ENCODE measurements around the gene ADAM29. TPM values are rescaled to one million over a fixed set of nuclear protein-coding genes. Genes with fewer than 3 reads are reported as not detected.
"Not testable (repeated sequence)": the region's sequence is repeated elsewhere in the genome, so short reads cannot be mapped to it uniquely, and the experiment has no call there.

Gene ADAM29
- total RNA-seq, 1 donor from 2014 or later = not detected

GRCh38 chr4:174946246-174946645, 28.1 kb downstream of the ADAM29 start:
- no peak for TF ChIP-seq CTCF (IDR thresholded peaks at IDR 0.05)
- H3K4me3 ChIP-seq = no peak overlapping the region
- H3K36me3 ChIP-seq = no peaks in the 10 kb centered on the region
- intact Hi-C loops (cut with DNase I) = no loop called here
- H3K4me1 ChIP-seq = no peaks in the 10 kb centered on the region
- H3K9me3 ChIP-seq = no peaks in the 10 kb centered on the region
- ATAC-seq (no peak), DNase-seq (no peak)
- no peak overlapping the region for H3K27ac ChIP-seq
- no peaks in the 10 kb centered on the region for H3K27me3 ChIP-seq

- ATAC-seq = peak; percentile 35
- H3K27ac ChIP-seq = no peak overlapping the region
- intact Hi-C loops (cut with DNase I) = no loop called here
- DNase-seq = no peak
- no peaks in the 10 kb centered on the region for H3K4me1 ChIP-seq
- H3K27me3 ChIP-seq = no peaks in the 10 kb centered on the region
- H3K36me3 ChIP-seq = no peaks in the 10 kb centered on the region
- no peak overlapping the region for H3K4me3 ChIP-seq
- no peaks in the 10 kb centered on the region for H3K9me3 ChIP-seq
- TF ChIP-seq CTCF (IDR thresholded peaks at IDR 0.05) = no peak
Measured at GRCh38 chr4:174948826-174949225, 30.7 kb downstream of the ADAM29 start.

GRCh38 chr4:174972911-174973310, 54.8 kb downstream of the ADAM29 start:
- Histone ChIP-seq H3K4me3 (no peak overlapping the region), H3K4me1 (no peaks in the 10 kb centered on the region), H3K36me3 (no peaks in the 10 kb centered on the region), H3K27ac (no peak overlapping the region), H3K9me3 (no peaks in the 10 kb centered on the region), H3K27me3 (no peaks in the 10 kb centered on the region)
- intact Hi-C loops (cut with DNase I) = no loop called here
- ATAC-seq (no peak), DNase-seq (no peak)
- TF ChIP-seq CTCF (IDR thresholded peaks at IDR 0.05) = no peak

- TF ChIP-seq CTCF (IDR thresholded peaks at IDR 0.05) = no peak
- no peak for ATAC-seq
- H3K36me3 ChIP-seq = no peaks in the 10 kb centered on the region
- intact Hi-C loops (cut with DNase I) = no loop called here
- H3K9me3 ChIP-seq = no peaks in the 10 kb centered on the region
- H3K27me3 ChIP-seq = no peaks in the 10 kb centered on the region
- no peak for DNase-seq
- no peak overlapping the region for H3K4me3 ChIP-seq
- H3K27ac ChIP-seq = no peak overlapping the region
- H3K4me1 ChIP-seq = no peaks in the 10 kb centered on the region
Measured at GRCh38 chr4:174973336-174973735, 55.2 kb downstream of the ADAM29 start.

GRCh38 chr4:174983128-174983750, 65.1 kb downstream of the ADAM29 start:
- no peak for TF ChIP-seq CTCF (IDR thresholded peaks at IDR 0.05)
- intact Hi-C loops (cut with DNase I) = no loop called here
- H3K27me3 ChIP-seq = no peaks in the 10 kb centered on the region
- no peak overlapping the region for H3K4me3 ChIP-seq
- H3K9me3 ChIP-seq = peaks cover 9% of the 10 kb centered on the region
- peak; percentile 21 for ATAC-seq
- no peak overlapping the region for H3K27ac ChIP-seq
- no peaks in the 10 kb centered on the region for H3K4me1 ChIP-seq
- no peak for DNase-seq
- no peaks in the 10 kb centered on the region for H3K36me3 ChIP-seq

- H3K27ac ChIP-seq; H3K4me3 ChIP-seq; H3K4me1 ChIP-seq; H3K9me3 ChIP-seq; intact Hi-C loops (cut with DNase I); DNase-seq; ATAC-seq; H3K36me3 ChIP-seq; H3K27me3 ChIP-seq: not testable (repeated sequence)
Measured at GRCh38 chr4:174983870-174984269, 65.7 kb downstream of the ADAM29 start.

Measured in upper lobe of right lung (tissue), 1 donor.